K562 (cell line): ENCODE data around the gene GOLGA2. TPM values are rescaled to one million over a fixed set of nuclear protein-coding genes. Genes with fewer than 3 reads are reported as not detected.

ENCODE experiments used
- AFF4 ChIP-seq: sonication (generic); formaldehyde crosslinking; IDR thresholded peaks from 2 replicates; pipeline ENCODE4 v1.8.0; 2023; ENCODE audit warnings: mild to moderate bottlenecking, missing genetic modification reagents
- BCOR ChIP-seq: fragments of 450-650 bp; IDR thresholded peaks from 2 replicates; pipeline ENCODE4 v1.6.1; 2016
- ELF4 ChIP-seq: fragments of 450-650 bp; formaldehyde crosslinking; IDR thresholded peaks from 2 replicates; pipeline ENCODE4 v1.4.0; 2022; ENCODE audit warnings: missing genetic modification characterization
- HDAC1 ChIP-seq, 2 experiments: fragments of 450-650 bp; IDR thresholded peaks; 2 replicates each; pipeline ENCODE4 v1.6.1; 2016 to 2017; ENCODE audit warnings: inconsistent platforms in 1 of 2, mild to moderate bottlenecking in 1 of 2, moderate library complexity in 1 of 2
- HDAC2 ChIP-seq: fragments of 450-650 bp; IDR thresholded peaks from 2 replicates; pipeline ENCODE4 v1.6.1; 2016; ENCODE audit warnings: mild to moderate bottlenecking
- HIVEP1 ChIP-seq: fragments of 250-450 bp; sonication (Bioruptor Pico); IDR thresholded peaks from 2 replicates; pipeline ENCODE4 v1.4.0; 2020; ENCODE audit warnings: mild to moderate bottlenecking
- IRF1 ChIP-seq: sonication (generic); formaldehyde crosslinking; IDR thresholded peaks from 2 replicates; pipeline ENCODE4 v1.8.0; 2022; ENCODE audit warnings: missing genetic modification reagents, mild to moderate bottlenecking, borderline replicate concordance
- JUNB ChIP-seq: fragments of 450-650 bp; formaldehyde crosslinking; conservative IDR thresholded peaks from 2 replicates; pipeline ENCODE4 v1.4.0; 2020; ENCODE audit warnings: mild to moderate bottlenecking
- KLF13 ChIP-seq: fragments of 450-650 bp; IDR thresholded peaks from 2 replicates; pipeline ENCODE4 v1.6.1; 2016; ENCODE audit warnings: missing genetic modification characterization, low read depth, mild to moderate bottlenecking, missing compliant biosample characterization, moderate library complexity, borderline replicate concordance
- POLR2H ChIP-seq: IDR thresholded peaks from 2 replicates; pipeline ENCODE4 v1.6.1; 2016; ENCODE audit warnings: missing genetic modification characterization, low read depth, mild to moderate bottlenecking, control low read depth, missing compliant biosample characterization, moderate library complexity
- PRPF4 ChIP-seq: fragments of 200-400 bp; formaldehyde crosslinking; IDR thresholded peaks from one replicate; pipeline ENCODE4 v1.6.1; 2017; ENCODE audit warnings: low read length, low read depth, mild to moderate bottlenecking; ENCODE audit not compliant: insufficient read depth, poor library complexity, severe bottlenecking
- PYGO2 ChIP-seq: fragments of 450-650 bp; IDR thresholded peaks from 2 replicates; pipeline ENCODE4 v1.6.1; 2016; ENCODE audit warnings: mild to moderate bottlenecking, missing genetic modification characterization, moderate library complexity, missing compliant biosample characterization
- RUNX1 ChIP-seq: sonication (generic); IDR thresholded peaks from 2 replicates; pipeline ENCODE4 v1.6.1; 2016; ENCODE audit warnings: antibody characterized with exemption, low read depth
- SPI1 ChIP-seq: IDR thresholded peaks from 2 replicates; pipeline ENCODE4 v1.6.1; 2011; ENCODE audit warnings: low read depth, low read length, control low read depth, borderline replicate concordance
- TGIF2 ChIP-seq: sonication (generic); formaldehyde crosslinking; IDR thresholded peaks from 2 replicates; pipeline ENCODE4 v1.8.1; 2022; ENCODE audit warnings: mild to moderate bottlenecking, missing genetic modification reagents, moderate library complexity
- TRIM28 ChIP-seq: fragments of 450-650 bp; IDR thresholded peaks from 2 replicates; pipeline ENCODE4 v1.6.1; 2017
- ZNF146 ChIP-seq: IDR thresholded peaks from one replicate; pipeline ENCODE4 v1.6.1; 2018; ENCODE audit warnings: missing compliant biosample characterization; ENCODE audit not compliant: unreplicated experiment
- ZNF212 ChIP-seq: fragments of 450-650 bp; formaldehyde crosslinking; IDR thresholded peaks from 2 replicates; pipeline ENCODE4 v1.4.0; 2020; ENCODE audit warnings: mild to moderate bottlenecking
- ZNF395 ChIP-seq: fragments of 200-800 bp; sonication (Bioruptor generic); IDR thresholded peaks from 2 replicates; pipeline ENCODE4 v1.6.1; 2017; ENCODE audit warnings: missing genetic modification characterization, missing compliant biosample characterization
- ZNF695 ChIP-seq: fragments of 450-650 bp; formaldehyde crosslinking; IDR thresholded peaks from 2 replicates; pipeline ENCODE4 v1.4.0; 2020; ENCODE audit warnings: mild to moderate bottlenecking, moderate library complexity
- polyA plus RNA-seq, 8 experiments: library from polyadenylated mRNA; depleted of rRNA in 4 of 8; stranded (reverse) in 5 of 8; unstranded in 3 of 8; fragments of >200 nt; fragmentation: Nextera tagmentation in 2 of 8; fragmentation: Illumina TruSeq in 1 of 8; extraction: Ambion mirVana in 2 of 8; extraction: Trizol in 1 of 8; gene quantifications; 2 replicates each; pipeline versions ENCODE4 v1.2.1 to v1.2.3, GENCODE V29; 2011 to 2014; ENCODE audit warnings: inconsistent platforms in 1 of 8, missing spikeins in 1 of 8
- total RNA-seq, 7 experiments: library from RNA; depleted of rRNA in 6 of 7; stranded (reverse); fragments of >200 nt in 6 of 7; fragmentation: Illumina TruSeq in 2 of 7; extraction: Trizol in 2 of 7; gene quantifications; 2 replicates each; pipeline versions ENCODE4 v1.2.1 to v1.2.3, GENCODE V29; 2011 to 2021; ENCODE audit warnings: low replicate concordance in 1 of 7
- TF ChIP-seq, protein P1 (sequence below): fragments of 150-350 bp; IDR thresholded peaks from 2 replicates; pipeline ENCODE4 v1.6.1; 2014; ENCODE audit warnings: low read depth, mild to moderate bottlenecking, low read length, borderline replicate concordance

Gene GOLGA2
- total and polyA plus RNA-seq, 9 of the 15 experiments (the other 6 are each of a cell fraction or from before 2014, with no cell fraction given) = 15.7 to 138 (median 76.0) TPM

- no peak for TF ChIP-seq AFF4 (CRISPR knock-in tag)
- no peak for TF ChIP-seq PRPF4
- TF ChIP-seq KLF13 (tag) = no peak
- TF ChIP-seq POLR2H (tag) = no peak
- no peak for TF ChIP-seq ELF4 (CRISPR knock-in tag)
- no peak for TF ChIP-seq ZNF146 (CRISPR knock-in tag)
- TF ChIP-seq RUNX1 = no peak
- TF ChIP-seq PYGO2 (tag) = no peak
- TF ChIP-seq BCOR = peak; percentile 98
- no peak for TF ChIP-seq HIVEP1 (CRISPR knock-in tag)
- no peak for TF ChIP-seq ZNF695 (CRISPR knock-in tag)
- peak; percentile 92 for TF ChIP-seq HDAC2
- 0 out of 2 replicates have a peak, but pooled peaks have one; percentile 30 for TF ChIP-seq ZNF395 (CRISPR knock-in tag)
- TF ChIP-seq, protein P1, sequence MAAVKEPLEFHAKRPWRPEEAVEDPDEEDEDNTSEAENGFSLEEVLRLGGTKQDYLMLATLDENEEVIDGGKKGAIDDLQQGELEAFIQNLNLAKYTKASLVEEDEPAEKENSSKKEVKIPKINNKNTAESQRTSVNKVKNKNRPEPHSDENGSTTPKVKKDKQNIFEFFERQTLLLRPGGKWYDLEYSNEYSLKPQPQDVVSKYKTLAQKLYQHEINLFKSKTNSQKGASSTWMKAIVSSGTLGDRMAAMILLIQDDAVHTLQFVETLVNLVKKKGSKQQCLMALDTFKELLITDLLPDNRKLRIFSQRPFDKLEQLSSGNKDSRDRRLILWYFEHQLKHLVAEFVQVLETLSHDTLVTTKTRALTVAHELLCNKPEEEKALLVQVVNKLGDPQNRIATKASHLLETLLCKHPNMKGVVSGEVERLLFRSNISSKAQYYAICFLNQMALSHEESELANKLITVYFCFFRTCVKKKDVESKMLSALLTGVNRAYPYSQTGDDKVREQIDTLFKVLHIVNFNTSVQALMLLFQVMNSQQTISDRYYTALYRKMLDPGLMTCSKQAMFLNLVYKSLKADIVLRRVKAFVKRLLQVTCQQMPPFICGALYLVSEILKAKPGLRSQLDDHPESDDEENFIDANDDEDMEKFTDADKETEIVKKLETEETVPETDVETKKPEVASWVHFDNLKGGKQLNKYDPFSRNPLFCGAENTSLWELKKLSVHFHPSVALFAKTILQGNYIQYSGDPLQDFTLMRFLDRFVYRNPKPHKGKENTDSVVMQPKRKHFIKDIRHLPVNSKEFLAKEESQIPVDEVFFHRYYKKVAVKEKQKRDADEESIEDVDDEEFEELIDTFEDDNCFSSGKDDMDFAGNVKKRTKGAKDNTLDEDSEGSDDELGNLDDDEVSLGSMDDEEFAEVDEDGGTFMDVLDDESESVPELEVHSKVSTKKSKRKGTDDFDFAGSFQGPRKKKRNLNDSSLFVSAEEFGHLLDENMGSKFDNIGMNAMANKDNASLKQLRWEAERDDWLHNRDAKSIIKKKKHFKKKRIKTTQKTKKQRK = no peak
- TF ChIP-seq HDAC1 (IDR thresholded peaks at IDR 0.05) = peak in 1 of 2 experiments; percentile 35; a peak in 1 of 4 replicates
- no peak for TF ChIP-seq TGIF2 (CRISPR knock-in tag)
- TF ChIP-seq SPI1 = peak; percentile 32; the same call in 1 of the 2 replicates
- TF ChIP-seq IRF1 (CRISPR knock-in tag) = no peak
- 0 out of 2 replicates have a peak, but pooled peaks have one; percentile 27 for TF ChIP-seq TRIM28
- no peak for TF ChIP-seq JUNB (CRISPR knock-in tag)
- TF ChIP-seq ZNF212 = no peak
Measured at GRCh38 chr9:128226412-128226801, 49.4 kb downstream of the GOLGA2 start (continued).
